Measurements from ENCODE around the gene ZXDC. TPM values are rescaled to one million over a fixed set of nuclear protein-coding genes. Genes with fewer than 3 reads are reported as not detected.

Gene ZXDC
- total RNA-seq, 1 experiment from 2014 or later: 33.3 TPM

GRCh38 chr3:126481808-126482502 lies 6.3 kb upstream of the ZXDC start:
- 0 out of 2 replicates have a peak, but pooled peaks have one; percentile 5 for ATAC-seq
- TF ChIP-seq TCF7L2 (IDR thresholded peaks at IDR 0.05; ENCODE audit: low read depth, low read length): no peak
- TF ChIP-seq REST (IDR thresholded peaks at IDR 0.05; ENCODE audit: insufficient read depth in 1 of 2, low read depth in 2 of 2, low read length in 1 of 2): no peak
- TF ChIP-seq SIN3A (IDR thresholded peaks at IDR 0.05; ENCODE audit: borderline replicate concordance, insufficient read depth, low read depth, low read length): no peak
- no peak for TF ChIP-seq POLR2AphosphoS5 (IDR thresholded peaks at IDR 0.05; ENCODE audit: low read depth, low read length)
- no peak for TF ChIP-seq CTCF (IDR thresholded peaks at IDR 0.05)
- Histone ChIP-seq H3K4me1 (ENCODE audit: control insufficient read depth, insufficient read depth, low read length) (no peaks in the 10 kb centered on the region), H3K36me3 (ENCODE audit: control insufficient read depth, insufficient read depth, low read length) (no peaks in the 10 kb centered on the region), H3K4me3 (ENCODE audit: low read depth in 2 of 2, low read length in 2 of 2) (no peak overlapping the region), H3K9me3 (ENCODE audit: control insufficient read depth, insufficient read depth, low read depth, low read length) (no peaks in the 10 kb centered on the region), H3K27ac (ENCODE audit: low read length) (no peak overlapping the region), H3K27me3 (ENCODE audit: control insufficient read depth, insufficient read depth, low read length) (no peaks in the 10 kb centered on the region)
- DNase-seq (ENCODE audit: low read depth, low spot score): no peak
- in situ Hi-C loops (cut with HindIII; ENCODE audit: low pct_unique_long_range_greater_than_20kb, low sequenced_read_pairs) (no loop called here), intact Hi-C loops (cut with micrococcal nuclease; ENCODE audit: unreplicated experiment) (no loop called here)
- ChIA-PET POLR2A (no interaction called here), CTCF (no interaction called here)
- no TSS peak for BruUV-seq (replicated peaks)

- ChIA-PET CTCF (no interaction called here), POLR2A (no interaction called here)
- Histone ChIP-seq H3K27ac (ENCODE audit: low read length) (no peak overlapping the region), H3K9me3 (ENCODE audit: control insufficient read depth, insufficient read depth, low read depth, low read length) (no peaks in the 10 kb centered on the region), H3K27me3 (ENCODE audit: control insufficient read depth, insufficient read depth, low read length) (no peaks in the 10 kb centered on the region), H3K4me1 (ENCODE audit: control insufficient read depth, insufficient read depth, low read length) (no peaks in the 10 kb centered on the region), H3K4me3 (ENCODE audit: low read depth in 2 of 2, low read length in 2 of 2) (no peak overlapping the region), H3K36me3 (ENCODE audit: control insufficient read depth, insufficient read depth, low read length) (no peaks in the 10 kb centered on the region)
- no TSS peak for BruUV-seq (replicated peaks)
- no peak for DNase-seq (ENCODE audit: low read depth, low spot score)
- TF ChIP-seq TCF7L2 (IDR thresholded peaks at IDR 0.05; ENCODE audit: low read depth, low read length) (no peak), SIN3A (IDR thresholded peaks at IDR 0.05; ENCODE audit: borderline replicate concordance, insufficient read depth, low read depth, low read length) (no peak), CTCF (IDR thresholded peaks at IDR 0.05) (no peak), REST (IDR thresholded peaks at IDR 0.05; ENCODE audit: insufficient read depth in 1 of 2, low read depth in 2 of 2, low read length in 1 of 2) (no peak), POLR2AphosphoS5 (IDR thresholded peaks at IDR 0.05; ENCODE audit: low read depth, low read length) (no peak)
- intact Hi-C loops (cut with micrococcal nuclease; ENCODE audit: unreplicated experiment) (no loop called here), in situ Hi-C loops (cut with HindIII; ENCODE audit: low pct_unique_long_range_greater_than_20kb, low sequenced_read_pairs) (no loop called here)
- ATAC-seq: no peak
Measured at GRCh38 chr3:126480861-126481260, 5.2 kb upstream of the ZXDC start.

All from Panc1 (cell line).